Liver (tissue), 9 donors: ENCODE data around the gene RGS9BP. TPM values are rescaled to one million over a fixed set of nuclear protein-coding genes. Genes with fewer than 3 reads are reported as not detected.
"Not testable (repeated sequence)": the region's sequence is repeated elsewhere in the genome, so short reads cannot be mapped to it uniquely, and the experiment has no call there.

Experiments
- DNase-seq: peaks from one replicate; pipeline ENCODE4 v3.0.0-alpha.2; 2017; ENCODE audit warnings: low spot score
- H3K27ac ChIP-seq, 2 donors: one replicate each; pipeline ENCODE4 v1.7.0; 2013; ENCODE audit warnings: inconsistent platforms in 2 of 2, low read length in 2 of 2, control low read depth in 1 of 2, low read depth in 1 of 2, mild to moderate bottlenecking in 1 of 2
- H3K27me3 ChIP-seq, 4 donors: one replicate each; pipeline versions ENCODE4 v1.6.1 to v1.7.0; 2013; ENCODE audit warnings: low read length in 3 of 4, inconsistent platforms in 1 of 4, mild to moderate bottlenecking in 1 of 4, moderate library complexity in 1 of 4; ENCODE audit not compliant: control insufficient read depth in 4 of 4, insufficient read depth in 4 of 4
- H3K36me3 ChIP-seq, 4 donors: one replicate each; pipeline versions ENCODE4 v1.6.1 to v1.7.0; 2013; ENCODE audit warnings: low read length in 3 of 4, mild to moderate bottlenecking in 3 of 4, low read depth in 1 of 4, moderate library complexity in 1 of 4; ENCODE audit not compliant: control insufficient read depth in 4 of 4, insufficient read depth in 3 of 4
- H3K4me1 ChIP-seq, 4 donors: one replicate each; pipeline versions ENCODE4 v1.6.1 to v1.7.0; 2013; ENCODE audit warnings: low read length in 3 of 4, mild to moderate bottlenecking in 3 of 4, moderate library complexity in 1 of 4; ENCODE audit not compliant: control insufficient read depth in 4 of 4, insufficient read depth in 4 of 4
- H3K4me3 ChIP-seq, 3 donors: one replicate each; pipeline versions ENCODE4 v1.6.1 to v1.7.0; 2013; ENCODE audit warnings: low read length in 3 of 3, control low read depth in 1 of 3, low read depth in 1 of 3, mild to moderate bottlenecking in 1 of 3
- H3K9ac ChIP-seq, 2 donors: one replicate each; pipeline ENCODE4 v1.7.0; 2013; ENCODE audit warnings: low read length in 2 of 2, mild to moderate bottlenecking in 2 of 2, moderate library complexity in 2 of 2, control low read depth in 1 of 2, low read depth in 1 of 2
- H3K9me3 ChIP-seq, 4 donors: one replicate each; pipeline versions ENCODE4 v1.6.1 to v1.7.0; 2013; ENCODE audit warnings: low read length in 3 of 4; ENCODE audit not compliant: control insufficient read depth in 4 of 4
- EGR1 ChIP-seq, 2 donors: IDR thresholded peaks; 2 replicates each; pipeline ENCODE4 v1.6.1; 2016 to 2018; ENCODE audit warnings: antibody characterized with exemption in 2 of 2, low read depth in 2 of 2
- FOXA1 ChIP-seq: IDR thresholded peaks from 2 replicates; pipeline ENCODE4 v1.6.1; 2016; ENCODE audit warnings: antibody characterized with exemption
- FOXA2 ChIP-seq: IDR thresholded peaks from 2 replicates; pipeline ENCODE4 v1.6.1; 2016; ENCODE audit warnings: antibody characterized with exemption
- GABPA ChIP-seq, 2 donors: IDR thresholded peaks in 1 of 2; conservative IDR thresholded peaks in 1 of 2; 2 replicates each; pipeline ENCODE4 v1.6.1; 2016; ENCODE audit warnings: antibody characterized with exemption in 2 of 2, mild to moderate bottlenecking in 1 of 2, moderate library complexity in 1 of 2
- HNF4A ChIP-seq, 2 donors: conservative IDR thresholded peaks; 2 replicates each; pipeline ENCODE4 v1.6.1; 2016; ENCODE audit warnings: antibody characterized with exemption in 2 of 2, mild to moderate bottlenecking in 2 of 2
- RXRA ChIP-seq, 2 donors: IDR thresholded peaks; 2 replicates each; pipeline ENCODE4 v1.6.1; 2017 to 2018; ENCODE audit warnings: antibody characterized with exemption in 2 of 2, mild to moderate bottlenecking in 1 of 2
- YY1 ChIP-seq: IDR thresholded peaks from 2 replicates; pipeline ENCODE4 v1.6.1; 2016; ENCODE audit warnings: antibody characterized with exemption, mild to moderate bottlenecking
- WGBS: extraction: QIAGEN DNeasy Blood & Tissue Kit; methylation state at CpG from one replicate; pipeline ENCODE4 v1.1.7; 2013; 5-methylcytosine and 5-hydroxymethylcytosine counted together
- polyA plus RNA-seq, 2 donors: library from polyadenylated mRNA; stranded (reverse) in 1 of 2; unstranded in 1 of 2; fragments of 200-250 nt in 1 of 2; fragments of >200 nt in 1 of 2; fragmentation: Nextera tagmentation in 1 of 2; extraction: Ambion mirVana in 1 of 2; gene quantifications; one replicate each; pipeline versions ENCODE4 v1.2.1 to v1.2.3, GENCODE V29; 2013 to 2015
- total RNA-seq, 2 donors: library from RNA; depleted of rRNA; stranded (reverse); fragments of >200 nt; gene quantifications; one replicate each; pipeline ENCODE4 v1.2.3, GENCODE V29; 2014
- TF ChIP-seq, protein P1 (sequence below): IDR thresholded peaks from 2 replicates; pipeline ENCODE4 v1.6.1; 2016; ENCODE audit warnings: antibody characterized with exemption
- TF ChIP-seq, protein P2 (sequence below): IDR thresholded peaks from 2 replicates; pipeline ENCODE4 v1.6.1; 2016; ENCODE audit warnings: antibody characterized with exemption, mild to moderate bottlenecking
- TF ChIP-seq, protein P3 (sequence below): IDR thresholded peaks from 2 replicates; pipeline ENCODE4 v1.6.1; 2016; ENCODE audit warnings: antibody characterized with exemption
- TF ChIP-seq, protein P4 (sequence below): IDR thresholded peaks from 2 replicates; pipeline ENCODE4 v1.6.1; 2016; ENCODE audit warnings: antibody characterized with exemption
- donor health status: healthy.
- donor health status: healthy.
- donor health status: healthy.
- donor health status: healthy.
- donor health status: healthy.

The RGS9BP gene
- total and polyA plus RNA-seq, 4 donors = under 0.01 to 0.05 (median 0.01) TPM; not detected in 1

DNA sequence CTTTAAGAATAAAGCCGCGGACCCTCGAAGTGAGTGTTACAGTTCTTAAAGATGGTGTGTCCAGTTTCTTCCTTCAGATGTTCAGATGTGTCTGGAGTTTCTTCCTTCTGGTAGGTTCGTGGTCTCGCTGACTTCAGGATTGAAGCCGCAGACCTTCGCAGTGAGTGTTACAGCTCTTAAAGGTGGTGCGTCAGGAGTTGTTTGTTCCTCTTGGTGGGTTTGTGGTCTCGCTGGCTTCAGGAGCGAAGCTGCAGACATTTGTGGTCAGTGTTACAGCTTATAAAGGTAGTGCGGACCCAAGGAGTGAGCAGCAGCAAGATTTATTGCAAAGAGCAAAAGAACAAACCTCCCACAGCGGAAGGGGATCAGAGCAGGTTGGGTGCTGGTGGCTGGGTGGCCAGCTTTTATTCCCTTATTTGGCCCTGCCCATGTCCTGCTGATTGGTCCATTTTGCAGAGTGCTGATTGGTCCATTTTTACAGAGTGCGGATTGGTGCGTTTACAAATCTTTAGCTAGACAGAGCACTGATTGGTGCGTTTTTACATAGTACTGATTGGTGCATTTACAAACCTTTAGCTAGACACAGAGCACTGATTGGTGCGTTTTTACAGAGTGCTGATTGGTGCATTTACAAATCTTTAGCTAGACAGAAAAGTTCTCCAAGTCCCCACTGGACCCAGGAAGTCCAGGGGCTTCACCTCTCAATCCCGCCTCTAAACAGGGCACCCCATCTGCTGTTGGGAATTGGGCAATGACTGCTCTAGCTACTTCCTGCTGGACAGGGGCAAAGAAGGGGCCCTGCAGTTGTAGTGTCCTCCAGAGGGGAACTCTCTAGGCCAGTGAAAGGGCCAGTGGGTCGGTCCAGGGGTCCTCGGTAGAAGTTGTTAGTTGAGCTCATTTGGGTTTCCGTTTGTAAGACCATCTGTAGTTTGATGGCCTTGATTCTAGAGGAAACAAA lies 17.8 kb downstream of the RGS9BP start:
- 83% methylated on average over 20 of the region's 20 CpGs for WGBS
- H3K4me1 ChIP-seq = peaks cover 11 to 42% (median 24%) of the 10 kb centered on the region in 4 donors
- peak overlapping the region in 1 of 3 donors; percentile 84 for H3K4me3 ChIP-seq
- not testable (repeated sequence) for H3K9me3 ChIP-seq, H3K27ac ChIP-seq, H3K36me3 ChIP-seq, H3K27me3 ChIP-seq, DNase-seq
- H3K9ac ChIP-seq = peak overlapping the region in 1 of 2 donors; percentile 16

DNA sequence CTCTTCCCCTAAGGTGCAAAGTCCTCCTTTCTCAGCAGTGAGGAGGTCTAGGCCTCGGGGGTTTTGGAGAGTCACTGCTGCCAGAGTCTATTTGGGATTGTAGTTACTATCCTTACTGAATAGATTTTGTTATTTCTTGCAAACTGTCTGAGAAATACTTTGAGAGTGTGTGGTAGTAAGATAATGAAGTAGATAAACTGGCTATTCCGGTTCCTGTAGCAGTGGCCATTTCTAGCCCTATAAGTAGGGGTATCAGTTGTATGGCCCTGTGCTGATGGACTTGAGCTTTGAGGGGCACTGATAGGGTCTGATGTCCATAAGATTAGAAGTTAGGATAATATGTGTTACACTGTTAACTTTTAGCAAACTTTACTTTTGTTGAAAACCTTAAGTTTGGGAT lies 18.7 kb downstream of the RGS9BP start:
- not testable (repeated sequence) for H3K27me3 ChIP-seq, DNase-seq, H3K36me3 ChIP-seq, H3K9ac ChIP-seq, H3K4me3 ChIP-seq, H3K9me3 ChIP-seq, H3K27ac ChIP-seq
- WGBS = 61% methylated on average over 2 of the region's 2 CpGs
- peaks cover 11 to 42% (median 24%) of the 10 kb centered on the region in 4 donors for H3K4me1 ChIP-seq

DNA sequence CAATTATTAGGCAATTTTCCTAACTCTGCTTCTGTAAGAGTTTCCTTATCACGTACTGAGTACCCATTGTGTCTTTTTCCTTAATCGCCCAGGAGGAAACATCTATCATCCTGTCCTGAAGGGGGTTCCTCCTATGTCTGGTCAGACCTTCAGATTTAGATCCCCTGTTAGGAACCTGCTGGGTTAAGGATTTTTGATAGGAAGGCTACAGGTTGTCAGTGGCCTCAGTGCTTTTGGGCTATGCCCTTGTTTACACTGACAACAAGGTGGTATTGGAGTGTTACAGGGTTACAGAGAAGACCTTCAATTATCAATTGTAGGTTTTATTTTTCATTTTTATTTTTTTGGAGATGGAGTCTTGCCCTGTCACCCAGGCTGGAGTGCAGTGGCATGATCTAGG lies 19.2 kb downstream of the RGS9BP start:
- H3K27ac ChIP-seq, H3K4me3 ChIP-seq, H3K27me3 ChIP-seq, H3K9ac ChIP-seq, H3K36me3 ChIP-seq, H3K9me3 ChIP-seq, DNase-seq: not testable (repeated sequence)
- WGBS = 50% methylated on average over 2 of the region's 2 CpGs
- peaks cover 11 to 42% (median 24%) of the 10 kb centered on the region in 4 donors for H3K4me1 ChIP-seq

DNA sequence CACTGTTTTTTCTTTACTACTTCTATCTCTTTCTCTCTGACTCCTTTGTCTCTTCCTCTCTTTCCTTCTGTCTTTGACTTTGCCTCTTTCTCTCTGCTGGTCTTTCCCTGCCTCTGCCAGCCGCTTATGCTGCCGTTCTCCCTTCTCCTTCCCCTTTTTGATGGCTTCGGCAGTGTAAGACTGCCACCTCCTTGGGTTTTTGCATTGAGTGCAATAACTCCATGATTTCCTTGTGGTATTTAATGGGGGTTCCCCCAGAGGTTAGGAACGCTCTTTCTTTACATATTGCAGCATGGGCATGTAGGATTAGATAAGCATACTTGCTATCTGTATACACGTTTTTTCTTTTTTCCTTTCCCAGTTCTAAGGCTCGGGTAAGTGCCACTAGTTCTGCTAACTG lies 19.9 kb downstream of the RGS9BP start:
- not testable (repeated sequence) for H3K4me3 ChIP-seq, H3K36me3 ChIP-seq, DNase-seq, H3K9me3 ChIP-seq, H3K27me3 ChIP-seq, H3K27ac ChIP-seq, H3K9ac ChIP-seq
- 78% methylated on average over 6 of the region's 6 CpGs for WGBS
- peaks cover 11 to 42% (median 24%) of the 10 kb centered on the region in 4 donors for H3K4me1 ChIP-seq

DNA sequence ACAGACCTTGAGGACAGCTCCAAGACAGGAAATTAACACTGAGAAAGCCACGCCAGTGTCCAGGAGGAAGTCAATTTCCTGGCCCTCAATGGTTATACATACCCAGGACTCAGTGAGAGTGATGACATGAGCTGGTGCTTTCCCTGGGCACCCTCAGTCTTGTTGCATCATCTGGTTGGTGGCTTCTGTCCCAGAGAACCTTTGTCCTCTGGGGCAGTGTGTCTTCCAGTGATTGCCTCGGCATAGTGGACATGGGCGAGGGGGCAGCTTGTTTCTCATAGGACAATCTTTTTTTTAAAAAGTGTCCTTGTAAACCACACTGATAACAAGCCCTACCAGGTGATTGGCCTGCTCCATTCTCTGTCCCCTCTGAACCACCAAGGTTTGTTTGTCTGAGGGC lies 21.1 kb downstream of the RGS9BP start:
- H3K27ac ChIP-seq, H3K36me3 ChIP-seq, H3K9ac ChIP-seq, H3K27me3 ChIP-seq, H3K4me3 ChIP-seq, DNase-seq, H3K9me3 ChIP-seq: not testable (repeated sequence)
- H3K4me1 ChIP-seq = peaks cover 11 to 34% (median 20%) of the 10 kb centered on the region in 4 donors
- 30% methylated on average over 3 of the region's 3 CpGs for WGBS
- TF ChIP-seq GABPA (IDR thresholded peaks at IDR 0.05 in 1 of 2, conservative IDR thresholded peaks at IDR 0.05 in 1 of 2) = peak in 1 of 2 donors; percentile 37
- TF ChIP-seq EGR1 (IDR thresholded peaks at IDR 0.05; ENCODE audit: low read depth in 2 of 2) = peak in 1 of 2 donors; percentile 53
- peak; percentile 82 to 91 for TF ChIP-seq RXRA (IDR thresholded peaks at IDR 0.05)
- TF ChIP-seq, protein P1, sequence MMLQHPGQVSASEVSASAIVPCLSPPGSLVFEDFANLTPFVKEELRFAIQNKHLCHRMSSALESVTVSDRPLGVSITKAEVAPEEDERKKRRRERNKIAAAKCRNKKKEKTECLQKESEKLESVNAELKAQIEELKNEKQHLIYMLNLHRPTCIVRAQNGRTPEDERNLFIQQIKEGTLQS = peak; percentile 98
- peak; percentile 77 for TF ChIP-seq YY1
- peak; percentile 99 for TF ChIP-seq HNF4A (conservative IDR thresholded peaks at IDR 0.05)
- TF ChIP-seq, protein P2, sequence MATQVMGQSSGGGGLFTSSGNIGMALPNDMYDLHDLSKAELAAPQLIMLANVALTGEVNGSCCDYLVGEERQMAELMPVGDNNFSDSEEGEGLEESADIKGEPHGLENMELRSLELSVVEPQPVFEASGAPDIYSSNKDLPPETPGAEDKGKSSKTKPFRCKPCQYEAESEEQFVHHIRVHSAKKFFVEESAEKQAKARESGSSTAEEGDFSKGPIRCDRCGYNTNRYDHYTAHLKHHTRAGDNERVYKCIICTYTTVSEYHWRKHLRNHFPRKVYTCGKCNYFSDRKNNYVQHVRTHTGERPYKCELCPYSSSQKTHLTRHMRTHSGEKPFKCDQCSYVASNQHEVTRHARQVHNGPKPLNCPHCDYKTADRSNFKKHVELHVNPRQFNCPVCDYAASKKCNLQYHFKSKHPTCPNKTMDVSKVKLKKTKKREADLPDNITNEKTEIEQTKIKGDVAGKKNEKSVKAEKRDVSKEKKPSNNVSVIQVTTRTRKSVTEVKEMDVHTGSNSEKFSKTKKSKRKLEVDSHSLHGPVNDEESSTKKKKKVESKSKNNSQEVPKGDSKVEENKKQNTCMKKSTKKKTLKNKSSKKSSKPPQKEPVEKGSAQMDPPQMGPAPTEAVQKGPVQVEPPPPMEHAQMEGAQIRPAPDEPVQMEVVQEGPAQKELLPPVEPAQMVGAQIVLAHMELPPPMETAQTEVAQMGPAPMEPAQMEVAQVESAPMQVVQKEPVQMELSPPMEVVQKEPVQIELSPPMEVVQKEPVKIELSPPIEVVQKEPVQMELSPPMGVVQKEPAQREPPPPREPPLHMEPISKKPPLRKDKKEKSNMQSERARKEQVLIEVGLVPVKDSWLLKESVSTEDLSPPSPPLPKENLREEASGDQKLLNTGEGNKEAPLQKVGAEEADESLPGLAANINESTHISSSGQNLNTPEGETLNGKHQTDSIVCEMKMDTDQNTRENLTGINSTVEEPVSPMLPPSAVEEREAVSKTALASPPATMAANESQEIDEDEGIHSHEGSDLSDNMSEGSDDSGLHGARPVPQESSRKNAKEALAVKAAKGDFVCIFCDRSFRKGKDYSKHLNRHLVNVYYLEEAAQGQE = peak; percentile 50
- TF ChIP-seq FOXA1 = peak; percentile 56
- TF ChIP-seq FOXA2 = peak; percentile 65
- TF ChIP-seq, protein P3, sequence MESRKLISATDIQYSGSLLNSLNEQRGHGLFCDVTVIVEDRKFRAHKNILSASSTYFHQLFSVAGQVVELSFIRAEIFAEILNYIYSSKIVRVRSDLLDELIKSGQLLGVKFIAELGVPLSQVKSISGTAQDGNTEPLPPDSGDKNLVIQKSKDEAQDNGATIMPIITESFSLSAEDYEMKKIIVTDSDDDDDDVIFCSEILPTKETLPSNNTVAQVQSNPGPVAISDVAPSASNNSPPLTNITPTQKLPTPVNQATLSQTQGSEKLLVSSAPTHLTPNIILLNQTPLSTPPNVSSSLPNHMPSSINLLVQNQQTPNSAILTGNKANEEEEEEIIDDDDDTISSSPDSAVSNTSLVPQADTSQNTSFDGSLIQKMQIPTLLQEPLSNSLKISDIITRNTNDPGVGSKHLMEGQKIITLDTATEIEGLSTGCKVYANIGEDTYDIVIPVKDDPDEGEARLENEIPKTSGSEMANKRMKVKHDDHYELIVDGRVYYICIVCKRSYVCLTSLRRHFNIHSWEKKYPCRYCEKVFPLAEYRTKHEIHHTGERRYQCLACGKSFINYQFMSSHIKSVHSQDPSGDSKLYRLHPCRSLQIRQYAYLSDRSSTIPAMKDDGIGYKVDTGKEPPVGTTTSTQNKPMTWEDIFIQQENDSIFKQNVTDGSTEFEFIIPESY = peak; percentile 83
- TF ChIP-seq, protein P4, sequence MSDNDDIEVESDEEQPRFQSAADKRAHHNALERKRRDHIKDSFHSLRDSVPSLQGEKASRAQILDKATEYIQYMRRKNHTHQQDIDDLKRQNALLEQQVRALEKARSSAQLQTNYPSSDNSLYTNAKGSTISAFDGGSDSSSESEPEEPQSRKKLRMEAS = peak; percentile 80
